Subcutaneous adipose tissue (tissue), 4 donors: ENCODE results near the gene TAOK1. TPM values are rescaled to one million over a fixed set of nuclear protein-coding genes. Genes with fewer than 3 reads are reported as not detected.

Experiments
- total RNA-seq, 4 donors: library from RNA; depleted of rRNA; stranded (reverse); fragments of >200 nt; gene quantifications; one replicate each; pipeline ENCODE4 v1.1.0, GENCODE V29; 2016
- TF ChIP-seq, protein P1 (sequence below): fragments of 450-650 bp; IDR thresholded peaks from one replicate; pipeline ENCODE4 v1.5.1; 2016; ENCODE audit warnings: low read depth, mild to moderate bottlenecking, control low read depth, antibody characterized with exemption, moderate library complexity

The TAOK1 gene
- total RNA-seq, 4 donors from 2014 or later: 64.8 to 106 (median 79.1) TPM

DNA sequence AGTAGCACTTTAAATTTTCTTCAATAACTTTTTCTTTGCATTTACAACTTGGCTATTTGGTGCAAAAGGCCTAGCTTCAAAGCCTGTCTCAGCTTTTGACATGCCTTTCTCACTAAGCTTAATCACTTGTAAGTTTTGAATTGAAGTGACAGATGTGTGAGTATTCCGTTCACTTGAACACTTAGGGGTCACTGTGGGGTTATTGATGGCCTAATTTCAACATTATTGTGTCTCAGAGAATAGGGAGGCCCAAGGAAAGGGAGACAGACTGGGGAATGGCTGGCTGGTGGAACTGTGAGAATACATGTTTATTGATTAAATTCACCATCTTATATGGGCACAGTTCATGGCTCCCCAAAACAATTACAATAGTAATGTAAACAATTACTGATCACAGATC, 84.1 kb downstream of the TAOK1 start:
- TF ChIP-seq, protein P1, sequence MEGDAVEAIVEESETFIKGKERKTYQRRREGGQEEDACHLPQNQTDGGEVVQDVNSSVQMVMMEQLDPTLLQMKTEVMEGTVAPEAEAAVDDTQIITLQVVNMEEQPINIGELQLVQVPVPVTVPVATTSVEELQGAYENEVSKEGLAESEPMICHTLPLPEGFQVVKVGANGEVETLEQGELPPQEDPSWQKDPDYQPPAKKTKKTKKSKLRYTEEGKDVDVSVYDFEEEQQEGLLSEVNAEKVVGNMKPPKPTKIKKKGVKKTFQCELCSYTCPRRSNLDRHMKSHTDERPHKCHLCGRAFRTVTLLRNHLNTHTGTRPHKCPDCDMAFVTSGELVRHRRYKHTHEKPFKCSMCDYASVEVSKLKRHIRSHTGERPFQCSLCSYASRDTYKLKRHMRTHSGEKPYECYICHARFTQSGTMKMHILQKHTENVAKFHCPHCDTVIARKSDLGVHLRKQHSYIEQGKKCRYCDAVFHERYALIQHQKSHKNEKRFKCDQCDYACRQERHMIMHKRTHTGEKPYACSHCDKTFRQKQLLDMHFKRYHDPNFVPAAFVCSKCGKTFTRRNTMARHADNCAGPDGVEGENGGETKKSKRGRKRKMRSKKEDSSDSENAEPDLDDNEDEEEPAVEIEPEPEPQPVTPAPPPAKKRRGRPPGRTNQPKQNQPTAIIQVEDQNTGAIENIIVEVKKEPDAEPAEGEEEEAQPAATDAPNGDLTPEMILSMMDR: no peak

DNA sequence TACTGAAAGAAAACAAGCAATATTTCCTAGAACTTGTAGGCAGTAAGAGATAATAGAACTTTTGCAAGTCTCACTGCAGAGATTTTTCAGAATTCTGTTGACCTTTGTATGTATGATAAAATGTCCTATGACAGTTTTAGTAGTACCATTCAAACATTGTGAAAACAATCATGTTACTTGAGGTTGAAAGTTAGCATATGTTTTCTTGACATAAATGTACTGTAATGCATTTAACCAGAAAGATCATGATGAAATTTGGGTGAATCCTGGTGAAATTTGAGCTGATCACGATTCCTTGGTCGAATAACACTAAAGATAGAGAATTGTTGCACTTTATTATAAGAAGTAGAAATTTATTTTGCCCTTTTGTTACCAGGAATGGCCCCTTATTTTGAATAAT, 85.7 kb downstream of the TAOK1 start:
- TF ChIP-seq, protein P1: no peak

DNA sequence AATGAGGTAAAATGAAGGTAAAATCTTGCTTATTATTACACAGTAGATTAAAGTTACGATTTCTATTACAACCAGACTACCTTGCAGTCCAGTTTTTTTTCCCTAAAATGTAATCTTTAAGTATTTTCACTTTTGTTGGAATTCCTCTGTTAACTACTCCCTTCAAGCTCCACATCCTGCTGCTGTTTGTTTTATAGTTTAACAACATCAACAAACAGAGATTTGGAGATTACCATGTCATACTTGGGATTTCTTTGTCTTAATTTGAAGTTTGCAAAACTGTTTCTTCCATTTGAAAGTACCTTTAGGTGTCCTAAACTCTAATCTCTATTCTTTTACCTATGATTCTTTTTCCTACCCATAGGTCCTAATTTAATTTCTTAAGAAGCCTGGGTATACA, 93.3 kb downstream of the TAOK1 start:
- TF ChIP-seq, protein P1: no peak

DNA sequence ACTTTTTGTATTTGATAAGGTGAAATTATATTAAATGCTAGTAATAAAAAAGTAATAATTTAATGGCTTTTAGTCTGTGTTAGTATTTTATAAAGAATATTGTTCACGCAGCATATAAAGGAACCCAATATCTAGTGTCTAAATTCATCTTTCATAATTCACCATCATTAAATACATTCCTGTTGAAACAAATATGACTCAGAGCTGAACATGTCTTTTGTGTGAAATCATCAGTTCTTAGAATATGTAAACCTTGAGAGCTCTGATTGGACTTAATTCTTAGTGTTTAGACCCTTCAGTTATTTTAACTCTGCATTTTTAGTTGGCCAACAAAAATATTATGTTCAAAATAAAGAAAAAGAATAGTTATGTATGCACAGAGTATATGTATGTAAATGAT, 104.8 kb downstream of the TAOK1 start:
- TF ChIP-seq, protein P1: no peak

DNA sequence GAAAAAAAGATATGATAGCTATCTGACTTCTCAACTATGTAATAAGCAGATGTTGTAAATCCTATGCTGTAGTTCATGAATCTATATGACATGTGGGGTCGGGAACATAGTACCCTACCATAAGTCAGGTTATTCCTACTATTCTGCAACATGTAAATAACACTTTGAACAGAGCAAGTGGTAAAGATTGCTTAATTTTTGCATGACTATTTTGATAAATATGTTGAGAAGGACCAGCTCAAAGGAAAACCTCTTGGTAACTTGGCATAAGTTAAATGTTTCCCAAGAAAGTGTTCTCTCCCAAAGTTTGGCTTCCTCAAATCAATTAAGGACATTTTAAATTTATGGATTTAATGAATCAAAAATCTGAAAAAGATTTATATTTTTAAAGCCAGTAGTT, 114.5 kb downstream of the TAOK1 start:
- TF ChIP-seq, protein P1: no peak

DNA sequence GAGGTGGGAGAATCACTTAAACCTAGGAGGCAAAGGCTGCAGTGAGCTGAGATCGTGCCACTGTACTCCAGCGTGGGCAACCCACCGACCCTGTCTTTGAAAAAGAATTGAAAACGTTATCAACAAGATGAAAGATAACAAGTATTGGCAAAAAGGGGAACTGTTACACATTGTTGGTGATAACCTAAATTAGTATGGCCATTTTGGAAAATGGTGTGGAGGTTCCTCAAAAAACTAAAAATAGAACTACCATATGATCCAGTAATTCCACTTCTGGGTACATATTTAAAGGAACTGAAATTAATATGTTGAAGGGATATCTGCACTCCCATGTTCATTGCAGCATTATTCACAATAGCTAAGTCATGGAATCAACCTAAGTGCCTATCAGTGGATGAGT, 115.7 kb downstream of the TAOK1 start:
- TF ChIP-seq, protein P1: no peak

DNA sequence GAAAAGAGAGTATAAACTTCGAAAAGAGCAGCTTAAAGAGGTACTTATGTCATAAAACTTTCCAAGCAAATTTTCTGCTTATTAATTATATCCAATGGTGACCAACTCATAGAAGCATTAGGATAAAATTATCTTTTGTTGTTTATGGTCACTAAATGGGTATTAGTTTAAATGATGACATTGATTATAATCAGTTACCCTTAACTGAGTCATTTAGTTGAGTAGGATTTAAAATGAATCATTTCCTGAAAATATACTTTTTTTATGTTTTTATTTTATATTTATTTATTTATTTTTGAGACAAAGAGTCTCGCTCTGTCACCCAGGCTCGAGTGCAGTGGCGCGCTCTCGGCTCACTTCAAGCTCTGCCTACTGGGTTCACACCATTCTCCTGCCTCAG, 120.8 kb downstream of the TAOK1 start:
- TF ChIP-seq, protein P1: no peak
